Measurements from ENCODE around the gene TDRD10. TPM values are rescaled to one million over a fixed set of nuclear protein-coding genes. Genes with fewer than 3 reads are reported as not detected.

Gene TDRD10
- total RNA-seq, 2 donors from 2014 or later = 0.52 to 2.6 TPM

DNA sequence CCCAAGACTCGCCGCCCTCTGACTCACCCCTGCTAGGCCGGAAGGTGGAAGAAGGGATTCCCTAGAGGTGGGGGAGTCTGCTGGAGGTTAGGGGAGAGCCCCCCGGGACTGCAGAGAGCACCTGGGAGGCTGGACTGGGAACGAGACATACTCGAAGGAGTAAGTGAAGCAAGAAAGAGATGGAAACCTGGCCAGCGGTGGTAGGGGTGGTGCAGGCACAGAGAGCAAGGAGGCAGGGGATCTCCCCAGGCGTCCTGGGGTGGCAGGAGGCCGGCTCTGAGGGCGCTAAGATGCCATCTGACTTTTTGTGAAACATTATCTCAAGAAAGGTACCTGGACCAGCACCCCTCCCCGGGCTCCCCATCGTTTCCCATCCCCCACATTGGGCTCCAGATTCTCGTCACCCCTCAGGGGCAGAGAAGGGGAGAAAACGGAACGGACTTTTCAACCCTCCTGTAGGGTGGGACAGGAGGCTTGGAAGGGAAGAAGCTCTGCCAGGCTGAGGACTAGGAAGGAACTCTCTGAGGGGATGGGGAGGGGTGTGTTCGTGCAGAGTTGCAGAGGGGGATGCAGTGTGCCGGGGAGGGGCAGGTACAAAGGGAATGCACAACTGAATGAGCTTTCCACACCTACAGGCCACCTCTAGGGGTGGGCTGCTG, 66.3 kb downstream of the TDRD10 start:
- WGBS, 2 donors = 33 to 37% methylated on average over 14 to 17 of the region's 17 CpGs
- H3K4me1 ChIP-seq = peaks cover 11% of the 10 kb centered on the region
- no peak for DNase-seq
- no peaks in the 10 kb centered on the region for H3K9me3 ChIP-seq
- H3K4me3 ChIP-seq = no peak overlapping the region
- no peak for TF ChIP-seq POLR2A (IDR thresholded peaks at IDR 0.05)
- no peaks in the 10 kb centered on the region for H3K36me3 ChIP-seq (replicated peaks in 1 of 2; ENCODE audit: insufficient read depth in 1 of 2, low read depth in 2 of 2)
- H3K27me3 ChIP-seq = peaks cover 0 to 4% of the 10 kb centered on the region in 2 donors
- ATAC-seq = no peak
- peak overlapping the region in 1 of 4 donors; percentile 10 for H3K27ac ChIP-seq
- intact Hi-C loops (cut with DNase I) = loop anchor here (10.0 kb wide), 1 partner anchor 317 kb away; no protein-coding TSS in a partner anchor

DNA sequence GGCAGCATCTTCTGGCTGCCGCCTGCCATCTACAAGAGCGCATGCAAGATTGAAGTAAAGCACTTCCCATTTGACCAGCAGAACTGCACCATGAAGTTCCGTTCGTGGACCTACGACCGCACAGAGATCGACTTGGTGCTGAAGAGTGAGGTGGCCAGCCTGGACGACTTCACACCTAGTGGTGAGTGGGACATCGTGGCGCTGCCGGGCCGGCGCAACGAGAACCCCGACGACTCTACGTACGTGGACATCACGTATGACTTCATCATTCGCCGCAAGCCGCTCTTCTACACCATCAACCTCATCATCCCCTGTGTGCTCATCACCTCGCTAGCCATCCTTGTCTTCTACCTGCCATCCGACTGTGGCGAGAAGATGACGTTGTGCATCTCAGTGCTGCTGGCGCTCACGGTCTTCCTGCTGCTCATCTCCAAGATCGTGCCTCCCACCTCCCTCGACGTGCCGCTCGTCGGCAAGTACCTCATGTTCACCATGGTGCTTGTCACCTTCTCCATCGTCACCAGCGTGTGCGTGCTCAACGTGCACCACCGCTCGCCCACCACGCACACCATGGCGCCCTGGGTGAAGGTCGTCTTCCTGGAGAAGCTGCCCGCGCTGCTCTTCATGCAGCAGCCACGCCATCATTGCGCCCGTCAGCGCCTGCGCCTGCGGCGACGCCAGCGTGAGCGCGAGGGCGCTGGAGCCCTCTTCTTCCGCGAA, 69.4 kb downstream of the TDRD10 start:
- ATAC-seq (no peak), DNase-seq (no peak)
- 94% methylated on average over 42 to 51 of the region's 59 CpGs for WGBS, 2 donors
- H3K27me3 ChIP-seq = peaks cover 0 to 4% of the 10 kb centered on the region in 2 donors
- H3K27ac ChIP-seq = no peak overlapping the region
- TF ChIP-seq POLR2A (IDR thresholded peaks at IDR 0.05) = no peak
- TF ChIP-seq, protein P1, sequence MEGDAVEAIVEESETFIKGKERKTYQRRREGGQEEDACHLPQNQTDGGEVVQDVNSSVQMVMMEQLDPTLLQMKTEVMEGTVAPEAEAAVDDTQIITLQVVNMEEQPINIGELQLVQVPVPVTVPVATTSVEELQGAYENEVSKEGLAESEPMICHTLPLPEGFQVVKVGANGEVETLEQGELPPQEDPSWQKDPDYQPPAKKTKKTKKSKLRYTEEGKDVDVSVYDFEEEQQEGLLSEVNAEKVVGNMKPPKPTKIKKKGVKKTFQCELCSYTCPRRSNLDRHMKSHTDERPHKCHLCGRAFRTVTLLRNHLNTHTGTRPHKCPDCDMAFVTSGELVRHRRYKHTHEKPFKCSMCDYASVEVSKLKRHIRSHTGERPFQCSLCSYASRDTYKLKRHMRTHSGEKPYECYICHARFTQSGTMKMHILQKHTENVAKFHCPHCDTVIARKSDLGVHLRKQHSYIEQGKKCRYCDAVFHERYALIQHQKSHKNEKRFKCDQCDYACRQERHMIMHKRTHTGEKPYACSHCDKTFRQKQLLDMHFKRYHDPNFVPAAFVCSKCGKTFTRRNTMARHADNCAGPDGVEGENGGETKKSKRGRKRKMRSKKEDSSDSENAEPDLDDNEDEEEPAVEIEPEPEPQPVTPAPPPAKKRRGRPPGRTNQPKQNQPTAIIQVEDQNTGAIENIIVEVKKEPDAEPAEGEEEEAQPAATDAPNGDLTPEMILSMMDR (IDR thresholded peaks at IDR 0.05) = no peak
- H3K4me3 ChIP-seq = no peak overlapping the region
- H3K4me1 ChIP-seq = peaks cover 11% of the 10 kb centered on the region
- no peaks in the 10 kb centered on the region for H3K9me3 ChIP-seq
- no peaks in the 10 kb centered on the region for H3K36me3 ChIP-seq (replicated peaks in 1 of 2; ENCODE audit: insufficient read depth in 1 of 2, low read depth in 2 of 2)
- intact Hi-C loops (cut with DNase I) = no loop called here

DNA sequence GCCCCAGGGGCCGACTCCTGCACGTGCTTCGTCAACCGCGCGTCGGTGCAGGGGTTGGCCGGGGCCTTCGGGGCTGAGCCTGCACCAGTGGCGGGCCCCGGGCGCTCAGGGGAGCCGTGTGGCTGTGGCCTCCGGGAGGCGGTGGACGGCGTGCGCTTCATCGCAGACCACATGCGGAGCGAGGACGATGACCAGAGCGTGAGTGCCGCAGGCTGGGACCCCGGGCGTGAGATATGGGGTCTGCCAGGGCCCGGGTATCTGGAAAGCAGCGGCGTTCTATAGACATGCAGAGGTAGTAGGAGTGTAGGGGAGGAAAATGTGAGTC, 69.9 kb downstream of the TDRD10 start:
- Histone ChIP-seq H3K4me1 (peaks cover 11% of the 10 kb centered on the region), H3K4me3 (no peak overlapping the region), H3K9me3 (no peaks in the 10 kb centered on the region), H3K27ac (no peak overlapping the region), H3K27me3 (peaks cover 0 to 3% of the 10 kb centered on the region in 2 donors), H3K36me3 (replicated peaks in 1 of 2; ENCODE audit: insufficient read depth in 1 of 2, low read depth in 2 of 2) (no peaks in the 10 kb centered on the region)
- intact Hi-C loops (cut with DNase I) = no loop called here
- WGBS, 2 donors = 87 to 95% methylated on average over 16 to 23 of the region's 29 CpGs
- ATAC-seq (no peak), DNase-seq (no peak)
- TF ChIP-seq, protein P1 (IDR thresholded peaks at IDR 0.05) = no peak
- TF ChIP-seq POLR2A (IDR thresholded peaks at IDR 0.05) = no peak

DNA sequence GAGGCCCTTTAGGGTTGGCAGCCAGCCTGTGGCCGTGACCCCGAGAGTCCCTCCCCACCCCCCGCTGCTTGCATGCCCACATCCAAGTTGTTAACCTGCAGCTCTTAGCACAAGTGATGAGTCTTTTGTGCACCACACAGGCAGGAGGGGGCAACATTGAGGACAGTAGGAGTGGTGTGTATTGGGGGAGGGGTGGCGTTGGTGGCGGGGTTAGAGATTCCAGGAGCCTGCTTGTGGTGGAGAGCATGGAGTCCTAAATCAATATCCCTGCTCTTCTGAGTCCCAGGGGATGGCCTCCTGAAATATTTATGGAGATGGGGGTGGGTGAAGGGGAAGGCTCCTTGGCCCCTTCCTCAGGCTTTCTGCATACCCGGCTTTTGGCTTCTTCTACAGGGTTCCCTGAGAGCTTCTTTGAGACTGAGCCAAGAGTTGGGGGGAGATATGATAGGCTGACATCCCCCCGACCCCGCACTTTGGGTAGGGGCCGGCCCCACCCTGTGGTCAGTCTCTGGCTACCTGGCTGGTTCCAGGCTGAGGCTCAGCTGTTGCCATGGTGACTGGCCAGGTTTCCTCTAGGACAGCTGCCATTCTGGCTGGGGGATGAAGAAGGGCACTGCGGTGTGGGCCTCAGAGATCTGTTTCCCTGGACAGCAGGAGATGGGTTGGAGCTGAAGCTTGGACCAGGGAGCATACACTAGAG, 70.6 kb downstream of the TDRD10 start:
- DNase-seq (no peak), ATAC-seq (no peak)
- Histone ChIP-seq H3K4me1 (peaks cover 7% of the 10 kb centered on the region), H3K36me3 (replicated peaks in 1 of 2; ENCODE audit: insufficient read depth in 1 of 2, low read depth in 2 of 2) (no peaks in the 10 kb centered on the region), H3K27ac (no peak overlapping the region), H3K27me3 (no peaks in the 10 kb centered on the region), H3K4me3 (no peak overlapping the region), H3K9me3 (no peaks in the 10 kb centered on the region)
- no peak for TF ChIP-seq POLR2A (IDR thresholded peaks at IDR 0.05)
- TF ChIP-seq, protein P1 (IDR thresholded peaks at IDR 0.05) = no peak
- intact Hi-C loops (cut with DNase I) = no loop called here
- 71 to 86% methylated on average over 3 to 10 of the region's 10 CpGs for WGBS, 2 donors

DNA sequence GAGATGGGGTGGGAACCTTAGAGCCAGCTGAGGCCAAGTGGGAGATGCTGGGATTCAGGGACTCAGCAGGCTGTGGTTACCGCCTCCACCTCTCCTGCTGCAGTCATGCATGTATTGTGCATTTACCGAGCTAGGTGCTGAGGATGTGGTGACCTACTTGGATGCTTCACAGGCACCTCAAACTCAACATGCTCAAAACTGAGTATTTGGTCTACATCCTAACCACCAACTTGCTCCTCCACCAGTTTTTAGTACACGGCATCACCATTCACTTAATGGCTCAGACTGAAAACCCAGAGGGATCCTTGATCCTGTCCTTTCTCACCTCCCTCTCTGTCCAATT, 71.1 kb downstream of the TDRD10 start:
- Histone ChIP-seq H3K9me3 (no peaks in the 10 kb centered on the region), H3K4me3 (no peak overlapping the region), H3K4me1 (peaks cover 2% of the 10 kb centered on the region), H3K36me3 (replicated peaks in 1 of 2; ENCODE audit: insufficient read depth in 1 of 2, low read depth in 2 of 2) (no peaks in the 10 kb centered on the region), H3K27ac (no peak overlapping the region), H3K27me3 (no peaks in the 10 kb centered on the region)
- DNase-seq (no peak), ATAC-seq (no peak)
- no peak for TF ChIP-seq POLR2A (IDR thresholded peaks at IDR 0.05)
- TF ChIP-seq, protein P1 (IDR thresholded peaks at IDR 0.05) = no peak
- intact Hi-C loops (cut with DNase I) = no loop called here
- WGBS, 2 donors = 75 to 79% methylated on average over 3 of the region's 3 CpGs

All from body of pancreas (tissue), 4 donors.